ENCODE measurements around the gene KCTD3.

Gene KCTD3

DNA sequence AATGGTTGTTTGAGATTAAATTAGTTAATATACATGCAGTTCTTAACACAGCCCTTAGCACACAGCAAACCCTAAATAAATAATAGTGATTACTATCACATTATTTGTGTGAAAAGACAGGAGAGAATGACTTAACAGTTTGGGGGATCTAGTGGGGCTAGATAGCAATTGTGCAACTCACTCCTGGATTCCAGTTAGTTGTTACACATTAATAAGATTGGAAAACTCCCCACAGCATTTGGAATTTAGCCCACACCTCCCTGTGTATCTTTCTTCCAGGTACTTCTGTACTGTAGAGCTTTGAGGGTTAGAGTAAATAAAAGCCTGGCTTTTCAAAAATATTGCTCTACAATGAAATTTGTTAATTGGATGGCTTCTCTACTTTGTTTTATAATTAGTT is 93.2 kb downstream of the KCTD3 start:
- no peak for TF ChIP-seq CTCF (IDR thresholded peaks at IDR 0.05; ENCODE audit: control insufficient read depth, extremely low read depth, insufficient read depth)
- H3K4me3 ChIP-seq (ENCODE audit: low read depth, low read length), result no peak overlapping the region
- no peak for DNase-seq (ENCODE audit: low read depth)

- no peak for TF ChIP-seq CTCF (IDR thresholded peaks at IDR 0.05; ENCODE audit: control insufficient read depth, extremely low read depth, insufficient read depth)
- H3K4me3 ChIP-seq (ENCODE audit: low read depth, low read length), result no peak overlapping the region
- no peak for DNase-seq (ENCODE audit: low read depth)
Observed at GRCh38 chr1:215661033-215661432, 93.9 kb downstream of the KCTD3 start.

DNA sequence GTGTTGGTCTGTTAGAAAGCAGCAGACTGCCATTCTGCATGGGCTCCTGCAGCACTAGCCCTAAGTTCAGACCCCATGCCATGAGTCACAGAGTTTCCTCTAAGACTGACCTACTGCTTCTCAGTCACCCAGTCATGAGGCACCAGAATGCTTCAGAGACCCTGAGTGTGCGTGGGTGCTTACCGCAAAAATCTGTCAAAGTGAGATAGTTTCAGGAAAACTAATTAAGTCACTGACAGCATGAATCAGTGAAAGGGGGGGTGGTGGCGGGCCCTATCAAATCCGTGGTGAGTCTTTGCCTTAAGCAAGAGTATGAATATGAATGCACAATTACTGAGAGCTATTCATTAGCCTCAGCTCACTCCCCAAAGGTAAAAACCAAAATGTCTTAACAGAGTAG is 98.1 kb downstream of the KCTD3 start:
- no peak overlapping the region for H3K4me3 ChIP-seq (ENCODE audit: low read depth, low read length)
- no peak for TF ChIP-seq CTCF (IDR thresholded peaks at IDR 0.05; ENCODE audit: control insufficient read depth, extremely low read depth, insufficient read depth)
- DNase-seq (ENCODE audit: low read depth), result no peak

GRCh38 chr1:215667761-215668160 is 100.7 kb downstream of the KCTD3 start:
- no peak for TF ChIP-seq CTCF (IDR thresholded peaks at IDR 0.05; ENCODE audit: control insufficient read depth, extremely low read depth, insufficient read depth)

DNA sequence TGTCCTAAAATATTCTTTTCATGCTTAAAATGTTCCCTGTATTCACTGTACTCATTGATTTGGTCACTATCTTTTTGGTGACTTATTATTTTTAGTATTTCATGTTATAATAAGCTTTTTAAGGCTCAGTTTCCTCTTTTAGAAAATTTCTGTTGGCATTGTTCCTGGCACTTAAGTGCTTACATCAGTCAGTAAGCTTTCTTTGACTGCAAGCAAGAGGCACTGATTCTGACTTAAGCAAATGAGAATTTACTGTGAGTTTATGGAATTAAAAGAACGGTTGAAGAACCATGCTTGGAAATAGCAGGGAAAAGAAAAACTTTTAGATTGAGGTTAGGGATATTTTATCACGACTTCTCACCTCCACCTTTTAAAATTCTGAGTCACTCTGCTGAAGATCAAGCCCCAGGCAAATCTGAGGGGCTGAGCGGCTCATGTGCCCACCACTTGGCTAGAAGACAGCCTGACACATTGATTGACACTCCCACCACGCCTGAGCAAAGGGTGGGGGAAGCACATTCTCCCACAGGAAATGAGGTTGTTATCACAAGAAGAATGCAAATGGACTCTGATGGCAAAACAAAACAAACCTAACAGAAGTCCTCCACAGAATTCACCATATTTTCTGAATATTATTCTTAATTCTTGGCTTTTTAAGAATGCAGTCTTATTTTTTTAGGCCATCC is 102.8 kb downstream of the KCTD3 start:
- TF ChIP-seq CTCF (IDR thresholded peaks at IDR 0.05; ENCODE audit: control insufficient read depth, extremely low read depth, insufficient read depth), result no peak
- no peak for DNase-seq (ENCODE audit: low read depth)
- no peak overlapping the region for H3K4me3 ChIP-seq (ENCODE audit: low read depth, low read length)

More at GRCh38 chr1:215667761-215668160, 100.7 kb downstream of the KCTD3 start:
- no peak overlapping the region for H3K4me3 ChIP-seq (ENCODE audit: low read depth, low read length)
- no peak for DNase-seq (ENCODE audit: low read depth)

Data from LNCaP clone FGC (cell line).